ENCODE data around the gene GNB1L. TPM values are rescaled to one million over a fixed set of nuclear protein-coding genes. Genes with fewer than 3 reads are reported as not detected.
A peak's percentile ranks its signal among the peaks of the same experiment; 100 is the strongest.
"Not testable (repeated sequence)": the region's sequence is repeated elsewhere in the genome, so short reads cannot be mapped to it uniquely, and the experiment has no call there.

GNB1L gene
- polyA plus RNA-seq, 1 donor, result 4.4 TPM

DNA sequence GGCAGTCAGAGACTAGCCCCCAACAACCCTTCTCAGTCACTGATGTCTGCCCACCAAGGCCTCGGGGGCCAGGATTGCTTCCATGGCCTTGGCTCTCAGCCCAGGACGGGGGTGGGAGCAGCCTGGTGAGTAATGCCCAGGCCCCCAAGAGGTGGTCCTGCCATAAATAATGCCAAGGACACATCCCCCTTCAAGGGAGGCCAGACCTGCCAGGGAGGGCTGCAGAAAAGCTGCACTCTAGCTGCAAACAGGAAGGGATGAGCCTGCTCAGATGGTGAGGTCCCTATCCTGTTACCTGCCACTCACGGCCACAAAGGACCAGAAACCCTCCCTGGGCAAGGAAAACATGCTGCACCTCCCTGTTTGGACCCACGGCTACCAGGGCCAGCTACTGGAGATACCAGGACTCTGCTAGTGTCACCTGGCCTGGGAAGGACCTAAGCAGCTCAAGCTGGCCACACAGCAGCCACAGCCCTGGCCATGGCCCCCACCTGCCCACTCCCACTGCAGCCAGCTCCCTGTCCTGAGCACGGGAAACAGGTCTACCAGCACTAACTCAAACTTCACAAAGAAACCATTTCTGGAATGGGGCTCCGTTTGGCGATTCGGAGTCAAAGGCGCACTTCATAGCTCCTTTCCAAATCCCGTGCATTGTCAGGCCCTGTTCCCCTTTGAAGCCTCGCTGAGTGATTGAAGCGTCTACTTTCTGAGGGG lies 12.1 kb downstream of the GNB1L start:
- DNase-seq, result no peak
- Histone ChIP-seq H3K4me3 (ENCODE audit: low read length) (no peak overlapping the region), H3K27ac (ENCODE audit: low read length) (no peak overlapping the region), H3K4me1 (ENCODE audit: control insufficient read depth, insufficient read depth, low read length) (no peaks in the 10 kb centered on the region), H3K9me3 (ENCODE audit: control insufficient read depth, low read depth, low read length) (peaks cover 2% of the 10 kb centered on the region), H3K36me3 (ENCODE audit: control insufficient read depth, insufficient read depth, low read length) (peaks cover 7% of the 10 kb centered on the region), H3K27me3 (ENCODE audit: control insufficient read depth, insufficient read depth, low read length) (no peaks in the 10 kb centered on the region)
- WGBS (ENCODE audit: insufficient coverage, low lambda C conversion rate), result 100% methylated on average over 1 of the region's 12 CpGs

DNA sequence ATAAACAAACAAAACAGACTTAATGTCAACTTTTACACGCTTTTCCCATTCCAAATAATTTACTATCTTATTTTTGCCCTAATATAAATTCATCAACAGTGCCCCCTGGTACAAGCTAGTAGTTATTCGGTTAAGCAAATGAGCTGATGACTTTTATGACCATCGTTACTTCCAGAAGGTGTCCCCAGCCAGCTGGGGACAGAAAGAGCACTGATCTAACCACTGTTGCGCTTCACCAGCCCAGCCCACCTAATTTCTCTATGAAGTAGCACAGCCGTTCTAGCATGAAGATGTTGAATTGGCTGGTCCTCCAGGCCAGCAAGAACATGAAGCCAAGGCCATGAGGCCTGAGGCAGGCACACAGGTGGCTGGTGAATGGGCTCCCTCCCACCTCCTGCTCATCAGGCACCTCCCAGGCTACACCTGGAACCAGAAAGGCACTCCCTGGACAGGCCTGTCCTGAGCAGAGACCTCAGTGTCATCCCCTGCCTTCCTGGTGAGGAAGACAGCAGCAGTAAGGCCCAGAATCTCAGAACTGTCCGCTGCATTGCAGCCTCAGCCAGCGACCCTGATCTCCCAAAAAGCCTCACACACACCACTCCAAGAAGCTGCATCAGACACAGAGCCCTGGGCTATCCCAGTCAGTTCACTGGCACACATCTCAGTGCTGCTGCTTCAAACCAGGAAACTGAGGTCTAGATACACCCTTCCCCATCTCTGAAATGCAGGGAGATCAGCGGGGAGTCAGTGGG lies 12.9 kb downstream of the GNB1L start:
- no peaks in the 10 kb centered on the region for H3K4me1 ChIP-seq (ENCODE audit: control insufficient read depth, insufficient read depth, low read length)
- H3K4me3 ChIP-seq (ENCODE audit: low read length), result no peak overlapping the region
- DNase-seq, result no peak
- H3K9me3 ChIP-seq (ENCODE audit: control insufficient read depth, low read depth, low read length), result no peaks in the 10 kb centered on the region
- peaks cover under 1% of the 10 kb centered on the region for H3K36me3 ChIP-seq (ENCODE audit: control insufficient read depth, insufficient read depth, low read length)
- no peaks in the 10 kb centered on the region for H3K27me3 ChIP-seq (ENCODE audit: control insufficient read depth, insufficient read depth, low read length)
- WGBS (ENCODE audit: insufficient coverage, low lambda C conversion rate), result 75% methylated on average over 1 of the region's 8 CpGs
- no peak overlapping the region for H3K27ac ChIP-seq (ENCODE audit: low read length)

DNA sequence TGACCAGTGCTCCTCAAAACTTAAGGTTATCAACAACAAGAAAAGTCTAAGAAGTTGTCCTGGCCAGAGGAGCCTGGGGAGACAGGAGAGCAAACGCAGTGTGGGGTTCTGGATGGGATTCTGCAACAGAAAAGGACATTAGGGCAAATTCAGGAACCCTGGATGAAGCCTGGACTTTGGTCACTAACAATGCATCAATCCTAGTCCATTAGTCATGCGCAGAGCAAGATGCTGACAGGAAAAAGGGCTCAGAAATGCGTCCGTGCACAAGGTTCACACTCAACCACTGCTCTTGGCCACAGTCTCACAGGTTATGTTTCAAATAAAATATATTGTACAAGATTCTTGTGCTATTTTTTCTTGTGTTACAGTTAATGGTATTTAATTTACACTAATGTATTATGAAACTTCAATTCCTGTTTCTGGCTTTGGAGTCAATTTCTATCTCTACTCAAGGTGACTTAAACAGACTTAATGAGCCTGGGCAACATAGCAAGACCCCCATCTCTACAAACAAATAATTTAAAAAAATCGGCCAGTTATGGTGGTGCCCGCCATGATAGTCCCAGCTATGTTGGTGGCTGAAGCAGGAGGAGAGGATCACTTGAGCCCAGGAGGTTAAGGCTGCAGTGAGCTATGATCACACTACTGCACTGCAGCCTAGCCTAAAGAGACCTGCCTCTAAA lies 13.6 kb downstream of the GNB1L start:
- Histone ChIP-seq H3K36me3 (ENCODE audit: control insufficient read depth, insufficient read depth, low read length) (no peaks in the 10 kb centered on the region), H3K4me3 (ENCODE audit: low read length) (no peak overlapping the region), H3K27me3 (ENCODE audit: control insufficient read depth, insufficient read depth, low read length) (no peaks in the 10 kb centered on the region), H3K27ac (ENCODE audit: low read length) (no peak overlapping the region), H3K4me1 (ENCODE audit: control insufficient read depth, insufficient read depth, low read length) (no peaks in the 10 kb centered on the region), H3K9me3 (ENCODE audit: control insufficient read depth, low read depth, low read length) (no peaks in the 10 kb centered on the region)
- DNase-seq, result peak; percentile 44 to 59
- whole genome bisulfite sequencing (ENCODE audit: insufficient coverage, low lambda C conversion rate), result 40% methylated on average over 2 of the region's 6 CpGs

DNA sequence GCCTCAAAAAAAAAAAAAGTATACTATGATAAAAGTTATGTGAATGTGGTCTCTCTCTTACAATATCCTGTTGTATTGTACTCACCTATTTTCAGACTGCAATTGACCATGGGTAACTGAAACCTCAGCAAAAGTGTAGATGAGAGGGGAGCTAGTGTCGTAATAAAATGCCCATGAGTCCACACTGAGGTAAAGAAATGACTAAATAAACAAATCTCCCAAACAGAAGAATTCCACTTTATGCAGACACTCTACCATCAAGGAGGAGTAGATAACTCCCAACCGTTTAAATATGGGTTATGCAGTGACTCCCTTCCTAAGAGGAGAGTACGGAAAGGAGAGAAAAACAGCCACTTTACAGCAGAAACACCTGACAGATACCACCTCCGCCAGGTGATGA lies 14.6 kb downstream of the GNB1L start:
- 17% methylated on average over 1 of the region's 4 CpGs for WGBS (ENCODE audit: insufficient coverage, low lambda C conversion rate)
- Histone ChIP-seq H3K36me3 (ENCODE audit: control insufficient read depth, insufficient read depth, low read length) (no peaks in the 10 kb centered on the region), H3K4me3 (ENCODE audit: low read length) (no peak overlapping the region), H3K27ac (ENCODE audit: low read length) (no peak overlapping the region), H3K27me3 (ENCODE audit: control insufficient read depth, insufficient read depth, low read length) (no peaks in the 10 kb centered on the region), H3K4me1 (ENCODE audit: control insufficient read depth, insufficient read depth, low read length) (no peaks in the 10 kb centered on the region), H3K9me3 (ENCODE audit: control insufficient read depth, low read depth, low read length) (no peaks in the 10 kb centered on the region)
- DNase-seq, result no peak

DNA sequence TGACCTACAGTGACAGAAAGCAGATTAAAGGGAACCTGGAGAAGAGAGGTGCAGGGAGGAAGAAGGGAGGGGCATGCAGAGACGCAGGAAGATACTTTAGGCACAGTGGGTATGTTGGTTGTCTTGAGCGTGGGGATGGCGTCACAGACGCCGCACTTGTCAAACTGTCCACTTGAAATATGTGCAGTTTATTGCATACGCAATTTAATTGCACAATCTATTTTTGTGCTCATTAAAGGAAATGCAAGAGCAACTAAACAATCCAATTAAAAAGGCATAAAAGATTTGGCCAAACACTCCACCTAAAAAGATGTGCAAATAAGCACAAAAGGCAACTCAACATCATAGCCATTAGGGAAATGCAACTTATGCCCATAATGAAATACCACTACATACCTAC lies 16.8 kb downstream of the GNB1L start:
- WGBS (ENCODE audit: insufficient coverage, low lambda C conversion rate), result 100% methylated on average over 2 of the region's 6 CpGs
- no peak for DNase-seq
- no peaks in the 10 kb centered on the region for H3K9me3 ChIP-seq (ENCODE audit: control insufficient read depth, low read depth, low read length)
- H3K36me3 ChIP-seq (ENCODE audit: control insufficient read depth, insufficient read depth, low read length), result no peaks in the 10 kb centered on the region
- no peak overlapping the region for H3K27ac ChIP-seq (ENCODE audit: low read length)
- H3K27me3 ChIP-seq (ENCODE audit: control insufficient read depth, insufficient read depth, low read length), result no peaks in the 10 kb centered on the region
- no peaks in the 10 kb centered on the region for H3K4me1 ChIP-seq (ENCODE audit: control insufficient read depth, insufficient read depth, low read length)
- no peak overlapping the region for H3K4me3 ChIP-seq (ENCODE audit: low read length)

DNA sequence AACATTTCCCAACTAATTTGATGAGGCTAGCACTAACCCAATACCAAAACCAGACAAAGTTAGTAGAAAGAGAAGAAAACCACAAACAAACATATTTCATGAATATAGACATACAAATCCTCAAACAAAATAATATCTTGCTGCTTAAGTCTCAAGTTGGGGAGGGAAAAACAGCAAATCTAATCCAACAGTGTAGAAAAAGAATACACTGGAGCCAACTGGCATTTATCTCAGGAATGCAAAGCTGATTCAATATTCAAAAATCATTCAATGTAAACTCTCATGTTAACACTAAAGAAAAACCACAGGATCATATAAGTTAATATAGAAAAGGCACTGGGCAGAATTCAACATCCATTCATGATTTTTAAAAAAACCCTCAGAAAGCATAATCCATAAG lies 18.2 kb downstream of the GNB1L start:
- H3K4me1 ChIP-seq (ENCODE audit: control insufficient read depth, insufficient read depth, low read length), result no peaks in the 10 kb centered on the region
- H3K36me3 ChIP-seq (ENCODE audit: control insufficient read depth, insufficient read depth, low read length), result no peaks in the 10 kb centered on the region
- DNase-seq, result no peak
- no peak overlapping the region for H3K27ac ChIP-seq (ENCODE audit: low read length)
- no peaks in the 10 kb centered on the region for H3K27me3 ChIP-seq (ENCODE audit: control insufficient read depth, insufficient read depth, low read length)
- no peaks in the 10 kb centered on the region for H3K9me3 ChIP-seq (ENCODE audit: control insufficient read depth, low read depth, low read length)
- no peak overlapping the region for H3K4me3 ChIP-seq (ENCODE audit: low read length)

DNA sequence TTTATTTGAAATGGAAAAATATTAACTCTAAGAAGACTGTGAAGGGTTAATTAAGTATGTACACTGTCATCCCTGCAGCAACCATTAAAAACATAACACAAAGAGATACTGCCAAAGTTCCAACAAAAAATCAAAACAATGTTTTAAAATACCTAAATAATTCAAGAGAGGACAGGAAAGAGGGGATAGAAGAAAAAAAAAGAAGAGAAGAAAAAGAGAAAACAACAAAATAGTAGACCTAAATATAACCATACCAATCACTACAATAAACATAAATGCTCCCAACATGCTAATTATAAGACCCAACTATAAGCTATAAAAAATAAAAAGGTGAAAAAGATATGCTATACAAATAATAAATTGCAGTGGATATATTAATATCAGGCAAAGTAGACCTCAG lies 20.1 kb downstream of the GNB1L start:
- Histone ChIP-seq H3K27me3 (ENCODE audit: control insufficient read depth, insufficient read depth, low read length) (no peaks in the 10 kb centered on the region), H3K9me3 (ENCODE audit: control insufficient read depth, low read depth, low read length) (no peaks in the 10 kb centered on the region), H3K4me1 (ENCODE audit: control insufficient read depth, insufficient read depth, low read length) (no peaks in the 10 kb centered on the region), H3K27ac (ENCODE audit: low read length) (no peak overlapping the region), H3K4me3 (ENCODE audit: low read length) (no peak overlapping the region), H3K36me3 (ENCODE audit: control insufficient read depth, insufficient read depth, low read length) (no peaks in the 10 kb centered on the region)
- no peak for DNase-seq

DNA sequence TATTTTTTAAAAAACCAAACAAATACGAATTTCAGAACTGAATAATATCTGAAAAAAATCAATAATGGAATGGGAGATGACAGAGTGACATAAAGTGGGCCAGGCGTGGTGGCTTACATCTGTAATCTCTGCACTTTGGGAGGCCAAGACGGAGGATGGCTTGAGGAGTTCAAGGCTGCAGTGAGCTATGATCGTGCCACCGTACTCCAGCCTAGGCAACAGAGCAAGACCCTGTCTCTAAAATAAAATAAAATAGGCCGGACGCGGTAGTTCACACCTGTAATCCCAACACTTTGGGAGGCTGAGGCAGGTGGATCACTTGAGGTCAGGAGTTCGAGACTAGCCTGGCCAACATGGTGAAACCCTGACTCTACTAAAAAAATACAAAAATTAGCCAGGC lies 21.3 kb downstream of the GNB1L start:
- not testable (repeated sequence) for H3K4me1 ChIP-seq (ENCODE audit: control insufficient read depth, insufficient read depth, low read length); H3K36me3 ChIP-seq (ENCODE audit: control insufficient read depth, insufficient read depth, low read length); H3K27me3 ChIP-seq (ENCODE audit: control insufficient read depth, insufficient read depth, low read length); H3K27ac ChIP-seq (ENCODE audit: low read length); H3K9me3 ChIP-seq (ENCODE audit: control insufficient read depth, low read depth, low read length); DNase-seq; H3K4me3 ChIP-seq (ENCODE audit: low read length)
- 86% methylated on average over 2 of the region's 9 CpGs for WGBS (ENCODE audit: insufficient coverage, low lambda C conversion rate)

DNA sequence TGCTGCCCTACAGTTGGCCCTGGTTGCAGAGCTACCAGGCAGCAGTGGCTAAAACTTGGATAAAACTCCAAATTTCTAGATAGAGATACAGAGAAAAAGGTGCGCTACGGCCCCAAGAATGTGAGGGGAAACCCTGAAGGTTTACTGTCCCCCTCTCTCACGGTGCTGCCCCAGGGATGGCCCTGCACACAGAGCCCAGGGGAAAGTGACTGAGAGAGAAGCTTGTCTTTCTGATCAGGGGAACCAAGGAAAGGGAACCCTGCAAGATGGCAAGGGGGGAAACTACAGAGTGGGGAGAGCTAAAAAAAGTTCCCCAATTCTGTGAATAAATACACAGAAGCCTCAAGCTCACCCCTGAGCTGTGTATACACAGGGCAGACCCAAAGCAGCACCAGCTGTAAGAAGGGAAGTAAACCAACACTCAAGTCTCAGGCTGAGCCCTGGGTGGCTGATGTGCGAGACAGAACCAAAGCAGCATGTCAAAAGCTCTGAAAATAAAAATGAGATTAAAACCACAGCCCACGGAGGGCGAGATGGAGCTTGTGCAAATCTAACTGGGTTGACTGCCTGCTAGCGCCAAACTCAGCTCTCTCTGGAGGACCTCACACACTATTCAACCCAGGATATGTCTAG lies 22.1 kb downstream of the GNB1L start:
- H3K36me3 ChIP-seq (ENCODE audit: control insufficient read depth, insufficient read depth, low read length), result no peaks in the 10 kb centered on the region
- H3K27me3 ChIP-seq (ENCODE audit: control insufficient read depth, insufficient read depth, low read length), result no peaks in the 10 kb centered on the region
- no peak overlapping the region for H3K4me3 ChIP-seq (ENCODE audit: low read length)
- no peak overlapping the region for H3K27ac ChIP-seq (ENCODE audit: low read length)
- WGBS (ENCODE audit: insufficient coverage, low lambda C conversion rate), result 60% methylated on average over 1 of the region's 7 CpGs
- H3K9me3 ChIP-seq (ENCODE audit: control insufficient read depth, low read depth, low read length), result no peaks in the 10 kb centered on the region
- DNase-seq, result no peak
- no peaks in the 10 kb centered on the region for H3K4me1 ChIP-seq (ENCODE audit: control insufficient read depth, insufficient read depth, low read length)

DNA sequence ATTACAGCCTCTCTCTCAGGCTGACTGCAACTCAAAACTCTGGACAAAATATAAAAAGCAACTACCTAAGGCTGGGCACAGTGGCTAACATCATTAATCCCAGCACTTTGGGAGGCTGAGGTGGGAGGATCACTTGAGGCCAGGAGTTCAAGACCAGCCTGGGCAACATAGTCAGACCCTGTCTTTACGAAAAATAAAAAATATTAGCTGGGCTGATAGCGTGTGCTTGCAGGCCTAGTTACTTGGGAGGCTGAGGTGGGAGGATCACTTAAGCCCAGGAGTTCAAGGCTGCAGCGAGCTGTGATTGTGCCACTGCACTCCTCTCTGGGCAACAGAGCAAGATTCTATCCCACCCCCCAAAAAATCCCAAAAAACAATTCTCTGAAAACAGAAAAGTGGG lies 22.7 kb downstream of the GNB1L start:
- H3K4me1 ChIP-seq (ENCODE audit: control insufficient read depth, insufficient read depth, low read length); H3K9me3 ChIP-seq (ENCODE audit: control insufficient read depth, low read depth, low read length); H3K4me3 ChIP-seq (ENCODE audit: low read length); DNase-seq; H3K27ac ChIP-seq (ENCODE audit: low read length); H3K27me3 ChIP-seq (ENCODE audit: control insufficient read depth, insufficient read depth, low read length); H3K36me3 ChIP-seq (ENCODE audit: control insufficient read depth, insufficient read depth, low read length): not testable (repeated sequence)
- WGBS (ENCODE audit: insufficient coverage, low lambda C conversion rate), result no CpG with 5 or more reads among the region's 3 CpGs
